ENCODE measurements around the gene LRRC42.

Gene LRRC42, protein sequence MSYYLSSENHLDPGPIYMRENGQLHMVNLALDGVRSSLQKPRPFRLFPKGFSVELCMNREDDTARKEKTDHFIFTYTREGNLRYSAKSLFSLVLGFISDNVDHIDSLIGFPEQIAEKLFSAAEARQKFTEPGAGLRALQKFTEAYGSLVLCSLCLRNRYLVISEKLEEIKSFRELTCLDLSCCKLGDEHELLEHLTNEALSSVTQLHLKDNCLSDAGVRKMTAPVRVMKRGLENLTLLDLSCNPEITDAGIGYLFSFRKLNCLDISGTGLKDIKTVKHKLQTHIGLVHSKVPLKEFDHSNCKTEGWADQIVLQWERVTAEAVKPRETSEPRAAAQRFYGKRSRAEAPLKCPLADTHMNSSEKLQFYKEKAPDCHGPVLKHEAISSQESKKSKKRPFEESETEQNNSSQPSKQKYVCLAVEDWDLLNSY

DNA sequence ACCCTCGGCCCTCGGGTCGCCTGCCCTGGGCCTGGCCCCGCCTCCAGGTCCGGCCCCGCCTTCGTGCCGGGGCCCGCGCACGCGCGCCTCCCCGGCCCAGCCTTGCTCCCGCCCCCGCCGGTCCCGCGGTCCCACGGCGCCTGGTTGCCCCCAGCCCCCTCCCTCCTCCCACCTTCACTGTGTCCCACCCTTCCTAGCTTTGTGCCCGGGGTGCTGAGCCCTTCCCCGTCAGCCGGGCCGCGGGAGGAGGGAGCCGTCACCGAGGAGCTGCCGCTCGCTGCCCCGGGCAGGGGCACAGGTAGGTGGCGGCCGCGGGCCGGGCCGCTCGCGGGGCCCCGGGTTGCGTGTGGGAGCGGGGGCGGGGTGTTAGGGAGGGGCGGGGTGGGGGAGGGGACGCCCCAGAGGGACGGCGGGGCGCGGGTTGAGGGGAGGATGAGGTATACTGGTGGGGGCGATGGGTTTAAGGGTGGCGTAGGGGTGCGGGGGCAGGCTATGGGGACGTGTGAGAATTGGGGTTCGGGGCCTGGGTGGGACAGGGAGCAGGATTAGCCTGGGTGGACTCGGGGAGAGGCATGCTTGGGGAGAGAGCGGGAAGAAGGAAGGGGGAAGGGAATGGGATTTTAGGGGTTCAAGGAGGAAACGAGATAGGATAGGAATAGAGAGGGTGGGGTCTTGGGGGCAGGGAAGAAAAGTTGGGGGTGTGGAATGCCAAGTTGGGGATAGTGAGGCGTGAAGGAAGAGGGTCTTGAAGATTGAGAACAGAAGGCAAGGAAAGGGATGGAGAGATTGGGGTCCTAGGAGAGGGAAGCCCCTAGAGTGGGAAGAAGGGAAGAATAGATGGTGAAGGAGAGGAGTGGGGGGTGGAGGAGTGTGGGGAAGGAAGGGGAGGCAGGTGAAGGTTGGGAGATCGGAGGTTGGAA lies at the start of gene LRRC42:
LRRC42 (plus strand) TSS at position 99 of the 920 bp plus-strand sequence. CDS start 5,650 bp downstream, outside the sequence.
- no peak for DNase-seq (ENCODE audit: low read depth, low spot score)

DNA sequence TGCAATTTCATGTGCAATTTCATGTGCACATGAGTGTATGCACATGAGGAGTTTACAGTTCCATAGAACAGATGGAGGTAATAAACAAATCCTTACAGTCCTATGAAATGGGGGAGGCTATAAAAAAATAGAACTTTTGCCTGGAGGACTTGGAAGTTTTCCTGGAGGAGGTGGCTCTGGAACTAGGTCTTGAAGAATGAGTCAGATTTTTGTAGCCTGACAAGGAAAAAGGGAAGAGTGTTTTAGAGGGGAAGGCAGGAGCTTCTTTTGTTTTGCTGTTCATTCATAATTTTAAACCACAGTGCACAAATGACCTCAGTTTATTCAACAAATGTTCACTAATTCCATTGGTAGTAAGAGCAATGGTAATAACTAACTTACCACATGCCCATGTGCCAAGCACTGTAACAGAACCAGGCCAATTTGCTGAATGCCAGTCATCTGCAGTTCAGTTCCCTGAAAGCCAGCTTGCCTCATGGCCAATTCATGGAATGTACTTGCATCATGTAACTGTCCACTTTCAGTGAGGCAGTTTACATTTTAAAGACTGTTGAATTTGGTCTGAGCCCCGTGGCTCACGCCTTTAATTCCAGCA lies 49.4 kb upstream of the LRRC42 start:
- no peak for DNase-seq (ENCODE audit: low read depth, low spot score)

DNA sequence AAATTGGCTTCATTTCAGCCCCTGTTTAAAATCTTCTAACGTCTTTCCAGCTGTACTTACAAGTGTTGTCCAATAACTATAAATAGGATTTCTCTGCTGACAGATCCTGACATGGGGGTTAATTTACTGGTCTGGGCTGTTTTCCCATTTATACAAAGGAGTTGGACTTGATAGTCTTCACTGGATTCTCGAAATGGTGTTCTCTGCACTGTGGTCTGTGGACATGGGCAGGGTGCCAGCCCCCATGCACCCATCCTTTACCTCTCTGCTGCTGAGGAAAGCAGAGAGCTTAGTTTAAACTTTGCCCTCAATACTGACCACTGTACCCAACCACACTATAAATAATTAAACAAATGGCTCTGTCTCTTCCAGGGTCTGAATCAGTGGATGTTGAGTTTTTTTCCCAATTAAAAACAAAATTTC lies 46.9 kb upstream of the LRRC42 start:
- no peak for DNase-seq (ENCODE audit: low read depth, low spot score)

DNA sequence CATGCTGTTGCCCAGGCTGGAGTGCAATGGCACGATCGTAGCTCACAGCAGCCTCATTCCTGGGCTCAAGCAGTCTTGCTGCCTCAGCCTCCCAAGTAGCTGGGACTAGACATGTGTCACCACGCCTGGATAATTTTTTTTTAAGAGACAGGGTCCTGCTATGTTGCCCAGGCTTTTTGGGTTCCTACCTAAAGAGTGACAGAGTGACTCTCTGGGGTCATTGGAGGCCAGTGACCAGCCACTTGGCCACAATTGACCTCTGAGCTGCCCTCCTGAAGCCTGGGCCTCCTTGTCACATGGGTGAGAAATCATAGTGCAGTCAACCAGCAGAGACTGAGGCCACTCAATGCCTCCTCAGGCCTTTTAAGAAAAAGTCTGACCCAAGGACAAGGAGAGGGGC lies 46.4 kb upstream of the LRRC42 start:
- no peak for DNase-seq (ENCODE audit: low read depth, low spot score)

DNA sequence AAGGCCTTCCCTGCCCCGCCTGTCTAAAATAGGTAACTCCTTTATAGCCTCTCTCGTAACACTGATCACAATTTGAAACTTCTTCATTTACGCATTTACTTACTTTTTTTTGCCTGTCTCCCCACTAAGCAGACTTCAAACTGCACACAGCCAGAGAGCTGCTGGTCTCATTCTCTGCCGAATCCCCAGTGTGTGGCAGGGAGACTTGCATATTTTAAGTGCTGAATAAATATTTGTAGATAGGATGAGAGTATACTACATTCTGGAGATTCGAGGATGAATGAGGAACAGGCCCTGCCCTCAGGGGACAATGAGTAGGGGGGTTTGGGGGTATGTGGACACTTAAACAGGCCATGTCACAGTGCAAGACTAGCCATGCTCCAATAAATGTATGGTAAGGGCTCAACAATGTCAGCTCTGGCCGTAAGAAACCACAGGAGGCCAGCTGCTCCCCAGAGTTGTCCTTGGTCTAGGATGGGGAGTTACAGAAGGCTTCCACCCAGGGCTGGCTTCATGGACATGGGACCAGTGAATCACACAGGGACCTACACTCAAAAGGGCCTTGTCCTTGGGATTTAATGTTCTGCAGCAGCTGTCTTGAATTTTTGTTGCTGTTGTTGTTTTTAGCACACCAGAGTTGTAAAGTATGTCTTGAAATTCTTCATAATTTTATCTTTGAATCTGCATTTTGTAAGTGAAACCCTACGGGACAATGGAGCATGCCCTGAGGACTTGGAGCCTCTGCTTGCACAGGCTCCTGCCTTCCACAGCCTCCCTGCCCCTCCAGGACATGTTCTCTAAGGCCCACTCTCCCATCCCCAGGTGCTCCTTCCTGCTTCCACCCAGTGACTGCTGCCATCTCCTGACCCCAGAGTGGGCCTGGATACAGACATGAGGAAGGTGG lies 43.7 kb upstream of the LRRC42 start:
- no peak for DNase-seq (ENCODE audit: low read depth, low spot score)

DNA sequence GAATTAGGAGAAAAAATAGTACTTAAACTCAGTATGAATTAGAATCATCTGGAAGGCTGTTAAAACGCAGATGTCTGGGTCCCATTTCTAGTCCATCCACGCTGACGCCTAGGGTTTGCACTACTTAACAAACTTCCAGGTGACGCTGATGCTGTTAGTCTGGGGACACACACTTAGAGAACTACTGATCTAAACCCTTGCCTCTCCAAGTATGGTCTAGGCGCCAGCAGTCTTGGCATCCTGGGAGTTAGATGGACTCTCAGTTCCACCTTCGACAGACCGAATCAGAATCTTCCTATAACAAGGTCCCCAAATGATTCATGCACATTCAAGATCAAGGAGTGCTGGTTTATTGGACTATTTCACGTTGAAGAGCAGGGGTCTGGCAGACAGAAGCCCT lies 40.6 kb upstream of the LRRC42 start:
- DNase-seq (ENCODE audit: low read depth, low spot score): no peak

DNA sequence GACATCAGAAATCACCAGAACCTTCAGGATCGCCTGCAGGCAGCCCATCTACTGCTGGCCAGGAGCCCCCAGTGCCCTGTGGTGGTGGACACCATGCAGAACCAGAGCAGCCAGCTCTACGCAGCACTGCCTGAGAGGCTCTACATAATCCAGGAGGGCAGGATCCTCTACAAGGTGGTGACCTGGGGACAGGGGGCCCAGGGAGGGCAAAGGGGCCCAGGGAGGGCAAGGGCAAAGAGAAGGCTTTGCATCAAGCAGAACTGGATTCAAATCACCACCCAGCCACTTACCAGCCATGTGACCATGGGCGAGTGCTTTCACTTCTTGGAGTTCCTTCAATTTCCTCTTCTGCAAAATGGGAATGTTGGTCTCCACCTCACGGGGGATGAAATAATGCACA lies 40.0 kb upstream of the LRRC42 start:
- DNase-seq (ENCODE audit: low read depth, low spot score): no peak

DNA sequence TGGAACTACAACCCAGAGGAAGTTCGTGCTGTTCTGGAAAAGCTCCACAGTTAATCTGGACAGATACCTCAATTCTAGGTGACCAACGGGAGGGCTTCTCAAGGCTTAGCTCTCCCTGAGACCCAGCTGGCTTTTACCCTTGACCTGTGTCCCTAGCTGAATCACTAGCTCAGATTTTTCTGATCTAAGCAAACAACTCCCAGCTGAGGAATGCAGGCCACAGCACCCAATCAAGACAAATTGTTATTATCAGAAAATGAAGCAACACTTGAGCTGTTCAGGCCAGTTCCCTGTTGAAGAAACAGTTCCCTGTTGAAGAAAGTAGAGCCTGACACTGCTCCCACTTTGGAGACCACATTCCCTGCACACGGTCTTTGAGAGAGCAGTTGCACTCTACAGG lies 36.2 kb upstream of the LRRC42 start:
- no peak for DNase-seq (ENCODE audit: low read depth, low spot score)

DNA sequence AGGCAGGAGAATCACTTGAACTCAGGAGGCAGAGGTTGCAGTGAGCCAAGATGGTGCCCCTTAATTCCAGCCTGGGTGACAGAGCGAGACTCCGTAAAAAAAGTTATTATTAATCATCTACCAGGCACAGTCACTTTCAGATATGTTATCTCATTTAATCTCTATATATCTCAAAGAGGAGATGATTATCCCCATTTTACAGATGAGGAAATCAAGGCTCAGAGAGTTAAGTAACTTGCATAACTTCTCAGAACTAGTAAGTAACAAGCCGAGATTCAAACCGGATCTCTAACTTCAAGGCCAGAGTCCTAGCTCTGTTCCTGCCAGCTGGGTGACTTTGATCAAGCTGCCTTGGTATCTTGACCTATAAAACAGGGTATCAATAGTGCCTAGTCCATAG lies 34.7 kb upstream of the LRRC42 start:
- no peak for DNase-seq (ENCODE audit: low read depth, low spot score)

DNA sequence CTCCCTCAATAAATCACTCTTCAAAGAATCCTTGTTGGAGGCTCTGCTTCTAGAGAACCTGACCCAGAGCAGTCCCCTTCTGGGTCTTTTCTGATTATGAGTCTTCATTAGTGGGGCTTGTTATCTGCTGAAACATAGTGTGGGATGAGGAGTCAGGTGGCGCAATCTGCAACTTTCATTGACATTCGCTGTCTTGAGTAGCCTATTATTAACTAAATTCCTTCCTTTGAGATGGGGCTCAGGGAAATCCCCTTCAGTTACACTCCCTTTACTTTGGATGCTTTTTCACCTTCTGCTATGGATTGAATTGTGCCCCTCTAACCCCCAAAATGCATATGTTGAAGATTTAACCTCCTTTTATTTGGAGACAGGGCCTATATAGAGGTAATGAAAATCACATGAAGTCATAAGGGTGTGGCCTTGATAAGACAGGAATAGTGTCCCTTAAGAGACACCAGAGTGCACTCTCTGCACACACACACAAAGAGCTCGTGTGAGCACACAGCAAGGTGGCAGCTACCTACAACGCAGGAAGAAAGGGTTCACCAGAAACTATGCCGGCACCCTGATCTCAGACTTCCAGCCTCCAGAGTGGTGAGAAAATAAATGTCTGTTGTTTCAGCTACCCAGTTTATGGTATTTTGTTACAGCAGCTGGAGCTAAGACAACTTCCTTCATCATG lies 32.7 kb upstream of the LRRC42 start:
- DNase-seq (ENCODE audit: low read depth, low spot score): no peak

DNA sequence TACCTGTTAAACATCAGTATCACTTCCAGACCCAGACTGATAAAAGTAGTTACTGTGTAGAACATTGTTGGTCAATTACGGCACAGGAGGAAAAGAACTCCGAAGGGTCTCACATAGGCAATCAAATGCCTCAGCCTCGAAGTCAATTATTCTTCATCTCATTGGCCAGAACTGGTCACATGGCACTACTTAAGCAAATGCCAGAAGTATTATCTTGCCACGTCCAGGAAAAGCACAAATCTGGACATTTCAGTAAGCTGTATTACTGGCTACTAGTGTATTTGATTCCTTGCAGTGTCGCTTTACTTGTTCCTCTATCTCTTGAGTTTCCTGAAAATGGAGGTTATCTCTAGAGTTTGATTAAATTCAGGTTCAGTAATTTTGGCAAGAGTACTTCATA lies 27.8 kb upstream of the LRRC42 start:
- DNase-seq (ENCODE audit: low read depth, low spot score): no peak

DNA sequence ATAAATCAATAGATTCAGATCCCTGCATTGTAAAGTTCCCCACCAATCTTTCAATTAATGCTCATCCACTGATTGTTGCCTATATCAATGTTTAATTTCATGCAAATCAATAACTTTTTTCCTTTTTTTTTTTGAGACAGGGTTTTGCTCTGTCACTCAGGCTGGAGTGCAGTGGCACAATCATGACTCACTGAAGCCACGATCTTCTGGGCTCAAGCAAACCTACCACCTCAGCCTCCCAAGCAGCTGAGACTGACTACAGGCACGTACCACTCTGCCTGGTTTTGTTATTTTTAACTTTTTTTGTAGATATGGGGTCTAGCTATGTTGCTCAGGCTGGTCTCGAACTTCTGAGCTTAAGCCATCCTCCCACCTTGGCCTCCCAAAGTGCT lies 26.5 kb upstream of the LRRC42 start:
- DNase-seq (ENCODE audit: low read depth, low spot score): no peak

DNA sequence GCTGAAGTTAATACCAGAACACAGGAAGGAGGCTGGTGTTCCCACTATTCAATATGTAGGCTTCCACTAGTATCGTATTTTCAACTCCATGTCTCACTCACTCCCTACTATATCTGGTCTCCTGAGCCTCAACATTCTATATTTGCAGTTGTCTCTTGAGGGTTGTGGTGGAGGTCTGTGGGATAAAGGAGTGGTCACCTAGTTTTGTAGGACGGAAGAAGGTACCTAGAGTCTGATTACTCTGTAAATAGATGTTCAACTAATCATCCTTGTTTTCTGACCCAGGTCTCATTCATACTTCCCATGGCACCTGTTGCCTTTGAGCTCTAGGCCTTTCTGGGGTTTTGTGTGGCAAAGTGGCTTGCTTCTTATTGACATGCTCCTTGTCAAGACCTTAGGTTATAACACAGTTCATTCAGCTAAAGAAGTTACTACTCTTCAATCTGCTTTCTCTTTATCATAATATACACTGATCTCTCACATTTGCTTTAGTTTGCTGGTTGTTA lies 18.7 kb upstream of the LRRC42 start:
- DNase-seq (ENCODE audit: low read depth, low spot score): no peak

DNA sequence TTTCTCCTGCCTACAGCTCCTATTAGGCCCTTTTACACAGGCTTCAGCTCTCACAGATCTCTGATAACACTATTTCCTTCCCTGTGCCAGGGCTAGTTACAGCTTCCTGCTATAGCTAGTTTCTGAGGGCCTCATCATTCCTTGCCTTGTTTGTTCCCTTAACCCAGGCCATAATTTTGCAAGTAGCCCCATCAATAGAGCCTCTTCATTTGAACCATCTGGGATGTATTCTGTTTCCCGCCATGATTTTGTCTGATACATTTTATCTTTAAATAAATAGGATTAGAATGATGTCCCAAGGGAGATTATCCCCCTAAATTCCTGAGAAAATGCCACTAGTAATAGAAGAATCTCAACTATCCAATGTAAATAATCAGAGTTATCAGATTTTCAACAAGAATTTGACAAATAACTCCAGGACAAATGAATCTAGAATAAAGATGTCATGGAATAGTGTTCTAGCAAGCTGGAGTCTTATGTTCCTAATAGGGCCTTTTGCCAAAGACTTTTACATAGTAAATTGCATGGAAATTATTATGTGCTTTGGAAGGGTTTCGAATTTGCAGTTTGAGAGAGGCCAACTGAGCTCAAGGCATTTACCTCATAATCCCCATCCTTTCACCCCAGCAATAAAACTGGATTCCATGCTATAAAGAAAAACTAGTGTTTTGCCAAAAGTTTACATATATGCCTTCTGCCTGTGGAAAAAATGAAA lies 16.7 kb upstream of the LRRC42 start:
- no peak for DNase-seq (ENCODE audit: low read depth, low spot score)

DNA sequence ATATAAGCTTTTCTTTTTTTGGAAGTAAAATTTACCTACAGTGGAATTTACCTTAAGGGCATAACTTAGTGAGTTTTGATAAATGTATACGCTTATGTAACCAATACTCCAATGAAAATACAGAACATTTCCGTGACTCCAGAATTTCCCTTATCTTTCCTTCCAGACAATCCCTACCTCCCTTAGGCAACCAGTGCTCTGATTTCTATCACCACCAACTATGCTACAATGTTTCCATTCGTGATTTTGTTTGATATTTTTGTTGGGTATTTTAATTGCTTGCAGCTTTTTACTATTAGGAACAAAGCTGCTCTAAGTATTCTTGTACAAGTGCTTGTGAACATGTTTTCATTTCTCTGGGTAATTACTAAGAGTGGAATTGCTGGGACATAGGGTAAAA lies 15.2 kb upstream of the LRRC42 start:
- DNase-seq (ENCODE audit: low read depth, low spot score): no peak

DNA sequence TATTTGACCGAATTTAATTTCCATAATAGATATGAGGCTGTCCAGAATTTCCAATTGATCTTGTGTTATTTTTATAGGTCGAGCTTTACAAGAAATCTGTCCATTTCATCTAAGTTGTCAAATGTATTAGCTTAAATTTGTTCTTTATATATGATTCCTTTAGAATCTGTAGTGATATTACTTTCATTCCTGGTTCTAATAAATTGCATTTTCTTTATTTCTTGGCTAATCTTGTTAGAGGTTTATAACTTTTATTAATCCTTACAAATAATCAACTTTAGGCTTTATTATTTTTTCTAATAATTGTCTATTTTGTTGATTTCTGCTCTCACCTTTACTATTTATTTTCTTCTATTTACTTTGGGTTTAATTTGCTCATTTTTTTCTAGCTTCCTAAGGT lies 14.6 kb upstream of the LRRC42 start:
- DNase-seq (ENCODE audit: low read depth, low spot score): no peak

DNA sequence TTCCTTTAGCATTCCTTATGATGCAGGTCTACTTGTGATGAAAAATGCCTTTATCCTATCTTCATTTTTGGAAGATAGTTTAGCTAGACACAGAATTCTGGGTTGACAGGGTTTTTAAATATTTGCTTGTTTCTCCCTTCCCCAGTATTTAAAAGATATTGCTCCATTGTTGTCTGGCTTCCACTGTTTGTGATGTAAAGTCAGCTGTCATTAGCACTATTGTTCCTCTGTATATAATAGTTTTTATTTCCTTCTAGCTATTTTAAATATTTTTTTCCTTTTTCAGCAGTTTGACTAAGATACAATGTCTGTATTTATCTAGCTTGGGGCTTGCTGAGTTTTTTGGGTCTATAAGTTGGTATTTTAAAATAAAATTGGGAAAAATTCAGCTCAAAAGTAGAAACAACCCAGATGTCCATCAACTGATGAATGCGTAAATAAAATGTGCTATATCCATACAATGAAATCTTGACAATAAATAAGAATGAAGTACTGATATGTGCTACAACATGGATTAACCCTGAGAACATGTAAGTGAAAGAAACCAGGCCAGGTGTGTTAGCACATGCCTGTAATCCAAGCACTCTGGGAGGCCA lies 11.9 kb upstream of the LRRC42 start:
- DNase-seq (ENCODE audit: low read depth, low spot score): no peak

DNA sequence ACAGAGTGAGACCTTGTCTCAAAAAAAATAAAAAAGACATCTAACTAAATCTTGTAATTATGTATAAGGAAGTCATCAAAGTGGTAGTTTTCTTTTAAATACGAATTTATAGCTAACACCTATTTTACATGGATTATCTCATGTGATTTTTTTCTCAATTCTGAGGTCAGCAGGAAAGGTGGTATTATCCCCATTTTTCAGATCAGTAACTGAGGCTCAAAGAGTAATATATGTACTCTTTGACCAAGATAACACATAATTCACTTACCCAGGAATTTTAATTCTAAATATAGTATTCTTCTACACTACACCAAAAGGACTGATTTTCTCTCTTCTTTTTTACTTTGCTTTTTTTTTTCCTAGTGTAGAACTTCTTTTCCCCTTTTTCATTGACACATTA lies 9.7 kb upstream of the LRRC42 start:
- DNase-seq (ENCODE audit: low read depth, low spot score): no peak

DNA sequence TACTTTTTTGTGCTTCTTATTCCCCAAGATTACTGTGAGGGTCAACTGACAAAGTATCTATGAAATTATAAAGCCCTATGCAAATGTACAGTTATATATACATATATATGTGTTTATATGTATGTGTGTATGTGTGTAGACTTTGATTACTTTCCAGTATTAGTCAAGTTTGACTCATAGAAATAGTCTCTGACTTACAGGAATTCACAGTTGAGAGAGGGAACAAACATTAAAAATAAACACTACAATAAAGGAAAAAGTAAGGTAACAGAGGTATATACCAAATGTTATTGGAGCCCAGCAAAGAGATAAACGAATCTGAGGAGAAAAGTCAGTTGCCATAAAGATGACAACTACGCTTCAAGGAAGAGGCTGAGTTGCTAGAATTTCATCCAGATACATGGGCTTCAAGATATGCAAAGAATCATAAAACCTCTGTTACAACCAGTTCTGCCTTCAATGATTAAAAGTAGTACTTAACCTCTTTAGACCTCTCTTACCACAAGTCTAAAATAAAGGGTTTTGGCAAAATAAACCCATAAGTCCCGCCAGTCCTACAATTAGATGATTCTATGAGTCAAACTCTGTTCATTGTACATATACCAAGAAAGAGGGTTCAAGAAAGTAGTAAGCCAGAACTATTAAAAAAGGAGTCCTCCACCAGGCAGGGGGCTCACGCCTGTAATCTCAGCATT lies 7.9 kb upstream of the LRRC42 start:
- DNase-seq (ENCODE audit: low read depth, low spot score): no peak
